Stimulated activated CD8-positive, alpha-beta memory T cell treated with anti-CD3 and anti-CD28 coated beads, Interleukin-4, amount 100 ng/mL, for 1 hour (primary cell): Measurements from ENCODE around the gene SOX2.
"Not testable (repeated sequence)": the region's sequence is repeated elsewhere in the genome, so short reads cannot be mapped to it uniquely, and the experiment has no call there.

Experiments used
- DNase-seq, 2 donors: peaks; one replicate each; pipeline ENCODE4 v3.0.0-alpha.2; 2020; ENCODE audit warnings: low read depth in 2 of 2, low spot score in 1 of 2

SOX2 gene

GRCh38 chr3:181756645-181757297 is 45.0 kb downstream of the SOX2 start:
- DNase-seq, result no peak

- no peak for DNase-seq
Measured at GRCh38 chr3:181757694-181758306, 46.1 kb downstream of the SOX2 start.

GRCh38 chr3:181761906-181762305 is 50.2 kb downstream of the SOX2 start:
- DNase-seq, result no peak

GRCh38 chr3:181764033-181764432 is 52.3 kb downstream of the SOX2 start:
- DNase-seq, result not testable (repeated sequence)
